ENCODE data around the gene SUV39H1.
"Not testable (repeated sequence)": the region's sequence is repeated elsewhere in the genome, so short reads cannot be mapped to it uniquely, and the experiment has no call there.

SUV39H1 gene

GRCh38 chrX:48688531-48689150, 7.9 kb upstream of the SUV39H1 start:
- no peak for DNase-seq

DNA sequence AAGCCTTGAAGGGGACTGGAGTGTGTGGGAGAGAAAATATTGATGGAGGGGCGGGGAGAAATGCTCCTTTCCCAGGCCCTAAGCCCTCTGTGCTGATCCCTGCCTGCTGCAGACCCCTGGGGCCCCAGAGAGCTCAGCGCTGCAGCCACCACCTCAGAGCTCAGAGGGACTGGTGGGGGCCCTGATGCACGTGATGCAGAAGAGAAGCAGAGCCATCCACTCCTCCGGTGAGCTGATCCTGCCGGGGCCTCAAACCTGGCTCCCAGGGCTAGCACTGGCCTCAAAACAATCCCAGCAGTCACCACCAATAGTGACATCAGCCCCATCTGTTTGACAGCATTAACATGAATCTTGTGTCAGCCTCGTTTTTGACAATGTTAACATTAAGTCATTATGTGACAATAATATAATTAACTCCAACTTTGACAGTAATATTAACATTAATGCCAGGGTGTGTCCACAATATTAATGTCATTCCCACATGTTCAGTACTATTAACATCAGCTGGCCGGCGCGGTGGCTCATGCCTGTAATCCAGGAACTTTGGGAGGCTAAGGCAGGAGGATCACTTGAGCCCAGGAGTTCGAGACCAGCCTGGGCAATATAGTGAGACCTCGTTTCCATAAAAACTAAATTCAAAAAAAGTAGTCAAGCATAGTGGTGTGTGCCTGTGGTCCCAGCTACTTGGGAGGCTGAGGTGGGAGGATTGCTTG, 7.2 kb upstream of the SUV39H1 start:
- no peak for DNase-seq

DNA sequence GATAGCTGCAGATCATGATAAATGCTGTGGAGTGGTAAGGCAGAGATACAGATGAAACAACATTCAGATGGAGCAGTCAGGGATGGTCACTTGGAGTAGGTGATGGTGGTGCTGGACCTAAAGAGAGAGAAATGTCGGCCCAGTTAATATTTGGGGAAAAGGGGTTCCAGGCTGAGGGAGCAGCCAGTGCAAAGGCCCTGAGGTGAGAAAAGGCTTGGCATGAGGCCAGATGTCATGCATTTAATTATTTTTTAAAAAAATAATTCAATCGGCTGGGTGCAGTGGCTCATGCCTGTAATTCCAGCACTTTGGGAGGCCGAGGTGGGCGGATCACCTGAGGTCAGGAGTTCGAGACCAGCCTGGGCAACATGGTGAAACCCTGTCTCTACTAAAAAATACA, 4.8 kb upstream of the SUV39H1 start:
- not testable (repeated sequence) for DNase-seq

DNA sequence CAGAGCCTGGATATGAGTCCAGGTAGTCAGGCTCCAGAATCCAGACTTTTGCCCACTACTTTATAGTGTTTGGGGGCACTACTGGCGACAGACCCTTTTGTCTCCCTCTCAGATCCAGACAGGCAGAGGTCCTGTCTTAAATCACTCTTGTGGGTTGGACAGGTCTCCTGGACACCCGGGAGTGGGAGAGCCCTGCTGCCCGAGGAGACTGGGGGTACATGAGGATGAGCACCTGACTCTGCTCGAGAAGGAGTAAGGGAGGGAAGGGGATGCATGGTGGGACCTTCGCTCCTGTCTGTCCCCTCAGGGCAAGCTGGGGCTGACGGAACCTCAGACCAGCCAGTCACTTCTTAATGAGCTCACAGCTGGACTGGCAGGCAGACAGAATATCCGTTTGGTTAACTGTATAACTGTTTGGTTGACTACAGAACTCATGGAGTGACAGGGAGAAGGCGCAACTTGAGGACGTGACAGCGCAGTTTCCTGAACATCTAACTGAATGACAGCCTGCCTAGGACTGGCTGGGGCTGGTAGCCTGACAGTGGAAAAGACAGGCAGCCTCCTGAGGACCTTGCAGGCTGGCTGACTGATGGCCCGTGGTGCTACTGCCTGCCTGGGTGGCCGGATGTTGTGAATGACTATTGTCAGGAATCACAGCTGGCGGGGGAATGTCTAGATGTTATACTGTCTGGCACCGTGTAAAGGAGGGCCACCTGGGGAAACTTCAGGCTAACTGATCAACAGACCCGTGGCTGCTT, 1.6 kb upstream of the SUV39H1 start:
- no peak for DNase-seq

- DNase-seq = no peak
These were observed 1.0 kb upstream of the SUV39H1 start for GRCh38 chrX:48695534-48695896.

- no peak for DNase-seq
These were observed 621 bp upstream of the SUV39H1 start for GRCh38 chrX:48695925-48696300.

- DNase-seq = peak in 1 of 5 donors; percentile 65
These were observed 584 bp downstream of the SUV39H1 start for GRCh38 chrX:48696909-48697727.

DNA sequence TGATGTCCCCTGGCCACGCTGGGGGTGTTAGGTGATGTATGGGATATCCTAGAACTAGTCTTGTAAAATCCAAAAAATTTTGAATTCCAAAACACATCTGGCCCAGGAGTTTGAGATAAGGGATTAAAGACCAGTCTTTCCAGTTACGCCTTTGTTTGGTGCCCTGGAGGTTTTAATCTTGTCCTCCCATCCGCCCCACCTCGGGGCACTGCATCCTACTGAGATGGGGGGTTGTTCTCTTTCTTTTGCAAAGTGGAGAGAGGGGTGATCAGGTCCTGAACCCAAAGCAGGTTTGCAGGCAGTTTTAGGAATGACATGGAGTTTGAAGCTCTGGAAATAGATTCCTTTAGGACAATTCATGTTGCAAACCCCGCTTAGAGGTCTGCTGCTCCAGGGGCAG, 1.8 kb downstream of the SUV39H1 start:
- no peak for DNase-seq

DNA sequence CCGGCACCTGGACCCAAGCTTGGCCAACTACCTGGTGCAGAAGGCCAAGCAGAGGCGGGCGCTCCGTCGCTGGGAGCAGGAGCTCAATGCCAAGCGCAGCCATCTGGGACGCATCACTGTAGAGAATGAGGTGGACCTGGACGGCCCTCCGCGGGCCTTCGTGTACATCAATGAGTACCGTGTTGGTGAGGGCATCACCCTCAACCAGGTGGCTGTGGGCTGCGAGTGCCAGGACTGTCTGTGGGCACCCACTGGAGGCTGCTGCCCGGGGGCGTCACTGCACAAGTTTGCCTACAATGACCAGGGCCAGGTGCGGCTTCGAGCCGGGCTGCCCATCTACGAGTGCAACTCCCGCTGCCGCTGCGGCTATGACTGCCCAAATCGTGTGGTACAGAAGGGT, 3.7 kb downstream of the SUV39H1 start:
- DNase-seq = no peak

GRCh38 chrX:48700951-48701653, 4.6 kb downstream of the SUV39H1 start:
- DNase-seq = no peak

DNA sequence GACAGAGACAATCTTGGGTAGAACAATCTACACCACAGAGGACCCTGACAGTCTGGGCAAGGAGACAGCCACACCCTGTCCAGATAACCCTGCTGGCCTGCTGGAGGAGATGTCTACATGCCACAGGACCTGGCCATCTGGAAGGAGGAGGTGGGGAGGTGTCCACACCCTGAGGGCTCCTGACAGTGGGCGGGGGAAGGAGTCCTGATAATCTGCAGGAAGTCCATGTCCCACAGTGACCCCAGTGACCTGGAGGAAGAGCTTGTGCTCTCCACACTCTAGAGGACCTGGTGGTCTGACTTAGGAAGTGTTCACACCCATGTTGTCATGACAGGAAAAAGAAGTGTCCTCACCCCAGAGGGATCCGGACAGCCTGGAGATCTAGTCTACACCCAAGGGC, 5.5 kb downstream of the SUV39H1 start:
- no peak for DNase-seq

DNA sequence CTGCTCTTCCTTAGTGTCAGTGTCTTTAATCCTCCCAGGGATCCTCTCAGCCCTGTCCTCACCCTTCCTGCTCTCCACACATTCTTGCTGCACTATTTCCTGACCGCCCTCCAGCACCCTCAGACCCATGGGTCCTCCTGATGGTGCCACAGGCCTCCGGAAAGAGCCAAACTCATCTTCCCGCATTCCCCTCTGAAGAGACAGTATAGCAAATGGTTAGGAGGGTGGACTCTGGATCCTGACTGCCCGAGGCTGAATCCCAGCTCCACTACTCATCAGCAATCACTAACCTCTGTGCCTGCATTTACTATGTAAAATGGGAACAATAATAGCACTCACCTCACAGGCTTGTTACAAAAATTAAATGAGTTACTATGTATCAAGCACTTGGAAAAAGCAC, 6.2 kb downstream of the SUV39H1 start:
- no peak for DNase-seq

GRCh38 chrX:48703228-48703627, 6.7 kb downstream of the SUV39H1 start:
- no peak for DNase-seq

DNA sequence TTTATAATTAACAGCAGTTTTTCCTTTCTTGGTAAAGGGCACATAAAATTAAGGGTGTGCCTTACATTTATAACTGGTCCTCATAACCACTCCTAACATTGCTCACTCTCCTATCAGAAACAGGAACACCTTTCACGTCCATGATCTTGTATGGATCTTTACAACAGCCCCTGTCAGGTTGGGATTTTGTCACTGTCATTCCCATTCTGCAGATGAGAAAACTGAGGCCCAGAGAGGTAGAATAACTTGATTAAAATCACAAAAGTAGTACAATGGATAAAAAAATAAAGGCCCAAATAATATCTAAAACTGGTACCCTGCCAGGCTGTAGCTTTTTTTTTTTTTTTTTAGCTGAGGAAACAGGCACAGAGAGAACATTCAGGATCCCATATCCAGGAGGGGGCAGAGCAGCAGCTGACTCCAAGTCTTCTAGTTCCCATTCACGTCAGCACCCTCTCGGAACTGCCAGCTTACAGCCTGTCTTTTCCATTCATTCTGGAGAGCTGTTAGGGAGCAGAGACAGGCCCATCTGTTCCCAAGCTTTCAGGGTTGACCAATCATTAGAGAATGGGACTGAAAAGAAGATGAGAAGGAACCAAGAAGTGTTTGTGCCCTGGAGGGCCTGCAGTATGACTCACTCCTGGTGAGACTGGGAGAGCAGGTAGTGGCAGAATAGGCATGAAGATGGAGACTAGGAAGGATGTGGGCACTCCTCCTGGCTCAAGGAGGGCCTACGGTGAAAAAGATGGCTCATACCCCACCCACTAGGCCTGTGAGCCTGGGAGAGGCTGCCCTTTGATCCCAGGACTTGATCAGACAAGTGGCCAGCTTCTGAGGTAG, 7.3 kb downstream of the SUV39H1 start:
- no peak for DNase-seq

- DNase-seq = no peak
These were observed 9.3 kb downstream of the SUV39H1 start for GRCh38 chrX:48705871-48706270.

- DNase-seq = no peak
These were observed 13.1 kb downstream of the SUV39H1 start for GRCh38 chrX:48709522-48710112.

DNA sequence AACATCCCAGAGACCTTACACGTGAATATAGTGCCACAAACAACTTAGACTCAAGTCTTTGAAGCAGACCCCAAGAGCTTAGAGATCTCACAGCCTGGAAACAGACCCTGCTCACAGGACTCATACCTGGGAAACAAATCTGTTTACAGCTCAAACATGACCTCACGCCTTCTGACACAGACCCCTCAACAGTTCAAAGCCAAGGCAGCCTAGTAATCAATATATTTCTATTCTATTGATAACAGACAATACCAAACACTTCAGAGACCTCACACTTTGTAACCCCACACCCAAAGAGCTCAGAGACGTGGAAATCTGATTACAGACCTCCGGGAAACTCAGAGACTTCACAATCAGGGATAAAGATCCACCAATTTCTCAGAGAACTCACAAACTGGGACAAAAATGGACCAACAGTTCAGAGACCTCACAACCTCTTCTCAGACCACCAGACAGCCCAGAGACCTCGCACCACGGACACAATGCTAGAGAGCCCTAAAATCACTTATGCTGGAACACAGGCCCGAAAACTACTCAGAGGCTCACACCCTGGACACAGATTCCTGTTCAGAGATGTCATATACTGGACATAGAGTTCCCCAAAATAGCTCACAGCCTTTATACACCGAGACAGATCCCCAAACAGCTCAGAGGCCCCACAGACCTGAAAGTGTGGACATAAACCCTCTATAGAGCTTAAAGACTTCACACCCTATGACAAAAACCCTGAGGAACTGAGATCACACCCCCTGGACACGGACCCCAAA, 14.8 kb downstream of the SUV39H1 start:
- DNase-seq = no peak

DNA sequence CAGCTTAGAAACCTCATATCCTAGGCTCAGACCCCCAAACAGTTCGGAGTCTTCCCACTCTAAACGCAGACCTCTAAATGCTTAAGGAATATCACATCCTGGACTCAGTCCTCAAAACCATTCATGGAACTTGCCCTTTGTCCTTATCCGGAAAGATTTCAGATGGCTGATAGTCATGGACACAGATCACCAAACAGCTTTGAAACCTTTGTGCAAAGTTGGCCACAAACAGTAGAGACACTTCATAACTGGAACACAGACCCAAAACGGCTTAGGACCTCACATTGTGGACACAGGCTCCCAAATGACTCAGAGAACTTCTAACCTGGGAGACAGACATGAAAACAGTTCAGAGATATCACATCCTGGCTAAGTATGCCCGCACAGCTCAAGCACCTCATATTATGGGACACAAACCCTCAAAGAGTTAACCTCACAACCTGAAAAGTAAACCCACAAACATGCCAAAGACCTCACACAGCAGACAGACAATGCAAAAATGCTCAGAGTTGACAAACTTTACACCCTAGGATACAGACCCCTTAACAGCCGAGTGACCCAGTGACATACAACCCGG, 15.5 kb downstream of the SUV39H1 start:
- peak in 1 of 5 donors; percentile 25 for DNase-seq

GRCh38 chrX:48713847-48714246, 17.3 kb downstream of the SUV39H1 start:
- peak in 1 of 5 donors; percentile 59 for DNase-seq

GRCh38 chrX:48714573-48714972, 18.0 kb downstream of the SUV39H1 start:
- peak in 1 of 5 donors; percentile 48 for DNase-seq
